ENCODE results near the gene PHETA1.
"Not testable (repeated sequence)": the region's sequence is repeated elsewhere in the genome, so short reads cannot be mapped to it uniquely, and the experiment has no call there.

PHETA1 gene

DNA sequence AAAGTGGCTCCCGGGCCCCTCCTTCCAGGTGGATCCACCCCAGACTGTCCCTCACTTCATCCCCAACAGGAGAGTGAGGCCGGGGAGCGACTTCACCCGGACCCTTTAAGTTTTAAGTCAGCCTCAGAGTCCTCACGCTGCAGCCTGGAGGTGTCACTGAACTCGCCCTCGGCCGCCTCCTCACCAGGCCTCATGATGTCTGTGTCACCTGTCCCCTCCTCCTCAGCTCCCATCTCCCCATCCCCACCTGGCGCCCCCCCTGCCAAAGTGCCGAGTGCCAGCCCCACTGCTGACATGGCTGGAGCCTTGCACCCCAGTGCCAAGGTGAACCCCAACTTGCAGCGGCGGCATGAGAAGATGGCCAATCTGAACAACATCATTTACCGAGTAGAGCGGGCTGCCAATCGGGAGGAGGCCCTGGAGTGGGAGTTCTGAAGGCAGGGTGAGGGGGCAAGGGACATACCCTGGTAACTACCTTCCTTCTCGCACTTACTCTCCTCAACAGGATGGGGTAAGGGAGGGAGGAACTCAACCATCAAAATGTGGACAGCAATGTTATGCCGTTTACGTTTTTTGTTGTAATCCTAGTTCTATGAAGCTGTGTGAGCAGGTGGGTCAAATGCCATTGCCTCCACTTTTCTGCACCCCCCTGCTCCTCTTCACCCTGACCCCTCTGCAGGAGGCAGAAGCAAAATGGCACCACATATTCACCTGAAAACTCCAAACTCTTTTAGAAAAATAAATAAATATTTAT is 20.8 kb downstream of the PHETA1 start:
- no peak for DNase-seq

DNA sequence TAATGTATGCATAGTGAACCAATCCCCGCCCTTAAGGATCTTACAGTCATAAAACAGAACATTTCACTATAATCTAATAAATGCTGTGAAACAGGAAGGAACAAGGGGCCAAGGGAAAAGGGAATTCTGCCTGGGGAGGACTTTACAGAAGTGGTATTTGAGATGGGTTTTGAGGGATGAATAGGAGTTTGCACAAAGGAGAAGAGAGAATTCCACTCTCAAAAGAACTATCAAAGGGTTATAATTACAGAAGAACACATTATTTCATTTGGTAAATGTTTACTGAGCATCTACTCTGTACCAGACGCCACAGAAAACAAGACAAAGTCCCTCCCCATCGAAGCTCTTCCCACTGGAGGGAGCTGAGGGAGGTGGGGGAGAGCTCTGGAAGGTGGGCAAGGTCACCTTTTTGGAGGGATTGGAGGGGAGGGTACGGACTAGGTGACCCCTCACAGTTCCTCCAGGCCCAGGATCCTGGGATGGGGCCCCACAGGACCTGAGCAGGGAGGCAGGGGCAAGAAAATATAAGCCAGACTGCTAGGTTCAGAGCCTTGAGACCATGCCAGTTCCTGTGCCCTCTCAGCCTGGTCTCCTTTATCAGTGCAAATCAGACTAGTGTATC is 24.5 kb downstream of the PHETA1 start:
- DNase-seq = no peak

DNA sequence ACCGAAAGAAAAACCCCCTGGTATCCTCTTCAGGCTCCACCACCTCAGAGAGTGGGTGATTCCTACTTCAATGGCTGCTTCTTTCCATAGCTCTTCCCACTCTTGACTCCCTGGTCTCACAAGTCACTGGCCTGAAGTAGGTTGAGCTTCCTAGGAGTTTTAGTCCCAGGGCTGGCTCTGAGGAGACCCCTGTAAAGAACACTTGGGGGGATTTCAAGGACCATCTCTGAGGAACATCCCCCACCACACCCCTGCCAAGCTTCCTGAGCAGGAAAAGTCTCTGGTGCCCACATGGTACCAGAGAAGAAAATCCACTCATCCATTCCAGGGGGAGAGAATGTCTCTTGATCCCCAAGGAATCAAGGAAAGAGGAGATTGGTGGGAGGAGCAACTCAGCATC is 25.7 kb downstream of the PHETA1 start:
- no peak for DNase-seq

DNA sequence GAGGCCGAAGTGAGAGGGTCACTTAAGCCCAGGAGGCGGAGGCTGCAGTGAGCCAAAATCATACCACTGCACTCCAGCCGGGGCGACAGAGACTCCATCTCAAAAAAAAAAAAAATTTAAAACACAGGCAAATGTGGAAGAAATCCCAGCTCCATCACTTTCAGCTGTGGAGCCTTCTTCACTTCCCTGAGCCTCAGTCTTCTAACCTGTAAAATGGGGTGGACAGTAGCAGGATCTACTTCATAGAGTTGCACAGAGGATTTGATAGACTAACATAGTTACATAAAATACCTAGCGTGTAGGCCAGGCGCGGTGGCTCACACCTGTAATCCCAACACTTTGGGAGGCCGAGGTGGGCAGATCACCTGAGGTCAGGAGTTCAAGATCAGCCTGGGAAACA is 26.5 kb downstream of the PHETA1 start:
- no peak for DNase-seq

DNA sequence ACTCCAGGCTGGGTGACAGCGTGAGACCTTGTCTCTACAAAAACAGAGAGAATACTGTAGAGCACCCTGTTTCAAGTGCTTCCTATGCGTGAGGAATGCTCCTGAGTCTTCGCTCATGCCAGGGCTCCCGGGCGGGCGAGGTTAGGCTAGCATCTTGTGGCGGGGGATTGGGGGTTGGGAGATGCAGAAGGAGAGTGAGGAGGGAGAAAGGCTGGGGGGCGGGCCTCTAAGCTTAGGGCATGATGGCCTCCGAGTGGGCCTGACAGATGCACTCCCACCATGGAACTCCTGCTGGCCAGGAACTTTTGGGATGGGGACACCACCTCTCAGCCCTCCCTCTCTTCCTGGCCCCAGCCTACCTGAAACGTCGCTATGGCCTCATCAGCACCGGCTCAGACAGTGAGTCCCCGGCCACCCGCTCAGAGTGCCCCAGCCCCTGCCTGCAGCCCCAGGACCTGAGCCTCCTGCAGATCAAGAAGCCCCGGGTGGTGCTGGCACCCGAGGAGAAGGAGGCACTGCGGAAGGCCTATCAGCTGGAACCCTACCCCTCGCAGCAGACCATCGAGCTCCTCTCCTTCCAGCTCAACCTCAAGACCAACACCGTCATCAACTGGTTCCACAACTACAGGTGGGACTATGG is 27.3 kb downstream of the PHETA1 start:
- DNase-seq = no peak

DNA sequence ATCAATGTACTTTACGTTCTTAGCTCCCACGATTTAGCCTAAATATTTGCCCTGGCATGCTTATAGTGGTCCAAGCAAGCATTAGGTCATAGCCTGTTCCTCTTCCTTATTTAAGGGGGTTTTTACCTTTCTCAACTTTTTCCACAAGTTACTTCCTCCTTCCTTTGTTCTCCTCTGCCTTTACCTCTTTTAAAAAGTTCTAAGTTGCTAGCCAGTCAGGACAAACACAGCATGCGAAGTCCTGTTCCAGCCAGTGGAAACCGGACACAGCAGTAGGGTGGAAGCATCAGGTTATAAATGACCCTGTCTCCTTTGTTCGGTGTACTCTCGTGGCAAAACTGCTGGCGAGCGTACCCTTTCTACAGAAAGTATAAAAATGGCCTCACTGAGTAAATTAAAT is 28.2 kb downstream of the PHETA1 start:
- not testable (repeated sequence) for DNase-seq

DNA sequence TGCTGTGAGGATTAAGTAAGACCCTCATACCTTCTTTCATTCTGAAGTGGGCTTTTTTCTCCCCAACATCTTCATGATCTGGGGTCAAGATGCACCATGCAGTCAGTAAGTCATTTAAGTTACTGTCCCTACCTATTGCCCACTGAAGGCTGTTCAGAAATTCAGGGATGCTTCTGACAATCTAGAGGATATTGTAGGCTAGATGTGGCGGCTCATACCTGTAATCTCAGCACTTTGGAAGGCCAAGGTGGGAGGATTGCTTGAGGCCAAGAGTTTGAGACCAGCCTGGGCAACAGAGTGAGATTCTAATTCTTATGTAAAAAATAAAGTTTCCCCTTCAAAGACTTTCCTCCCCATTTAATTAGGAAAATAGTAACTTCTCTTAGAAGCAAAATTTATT is 28.7 kb downstream of the PHETA1 start:
- no peak for DNase-seq

DNA sequence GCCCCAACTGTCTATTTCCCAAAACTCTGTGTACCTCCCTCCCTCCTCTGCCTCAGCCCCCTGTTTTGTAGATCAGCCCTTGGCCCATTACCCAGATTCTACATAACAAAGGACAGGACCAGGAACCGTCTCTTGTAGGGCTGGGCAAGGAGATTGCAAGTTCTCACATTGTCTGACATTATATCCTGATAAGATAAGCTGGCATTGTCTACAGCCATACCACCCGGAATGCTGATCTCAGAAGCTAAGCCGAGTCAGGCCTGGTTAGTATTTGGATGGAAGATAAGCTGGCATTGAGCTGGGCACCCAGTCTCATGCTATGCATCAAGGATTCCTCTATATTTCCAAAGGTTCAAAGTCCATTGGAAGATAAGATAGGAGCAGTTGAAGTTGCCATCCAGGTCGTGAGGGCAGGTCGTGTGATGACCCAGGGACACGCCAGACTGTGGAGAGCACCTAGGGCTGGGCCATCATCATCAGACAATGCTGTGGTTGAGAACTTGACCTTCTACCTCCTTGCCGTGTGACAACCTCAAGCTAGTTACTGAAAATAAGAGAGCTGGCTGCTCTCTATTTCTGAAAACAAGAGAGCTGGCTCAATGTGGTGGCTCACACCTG is 29.5 kb downstream of the PHETA1 start:
- DNase-seq = no peak

DNA sequence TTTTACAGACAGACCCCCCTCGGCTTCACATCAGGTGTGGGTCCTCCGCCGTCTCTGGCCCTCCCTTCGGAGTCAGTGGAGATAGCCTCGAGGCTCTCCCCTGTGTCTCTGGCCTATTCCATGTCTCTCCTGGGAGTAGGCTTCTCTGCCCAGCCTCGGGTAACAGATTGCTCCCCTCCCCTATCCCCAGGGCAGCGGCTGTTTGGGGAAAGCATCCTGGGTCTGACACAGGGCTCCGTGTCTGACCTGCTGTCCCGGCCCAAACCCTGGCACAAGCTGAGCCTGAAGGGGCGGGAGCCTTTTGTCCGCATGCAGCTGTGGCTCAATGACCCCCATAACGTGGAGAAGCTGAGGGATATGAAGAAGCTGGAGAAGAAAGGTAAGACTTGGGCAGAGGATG is 30.8 kb downstream of the PHETA1 start:
- DNase-seq = no peak

DNA sequence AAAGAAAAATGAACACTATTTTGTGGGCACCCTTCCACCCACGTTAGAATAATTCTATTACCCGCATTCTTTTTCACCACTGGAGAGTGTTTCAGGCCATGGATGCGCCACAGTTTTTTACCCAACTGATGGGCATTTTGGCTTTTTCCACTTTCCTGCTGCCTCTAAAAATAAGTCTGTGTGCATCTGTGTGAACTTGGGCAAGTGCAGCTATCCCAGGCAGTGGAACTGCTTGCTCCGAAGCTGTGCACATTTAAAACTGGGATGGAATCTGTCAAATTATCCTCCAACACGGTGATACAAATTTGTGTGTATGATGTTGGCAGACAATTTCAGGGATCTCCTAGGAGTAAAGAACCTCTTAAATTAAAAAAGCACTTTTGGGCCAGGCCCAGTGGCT is 31.5 kb downstream of the PHETA1 start:
- no peak for DNase-seq

DNA sequence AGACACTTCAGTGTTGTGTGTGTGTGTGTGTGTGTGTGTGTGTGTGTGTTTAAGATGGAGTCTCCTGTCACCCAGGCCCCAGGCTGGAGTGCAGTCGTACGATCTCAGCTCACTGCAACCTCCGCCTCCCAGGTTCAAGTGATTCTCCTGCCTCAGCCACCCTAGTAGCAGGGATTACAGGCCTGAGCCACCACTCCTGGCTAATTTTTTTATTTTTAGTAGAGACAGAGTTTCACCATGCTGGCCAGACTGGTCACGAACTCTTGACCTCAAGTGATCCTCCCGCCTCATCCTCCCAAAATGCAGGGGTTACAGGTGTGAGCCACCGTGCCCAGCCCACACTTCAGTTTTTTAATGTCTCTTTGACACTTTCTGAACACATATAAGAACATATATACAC is 32.5 kb downstream of the PHETA1 start:
- not testable (repeated sequence) for DNase-seq

DNA sequence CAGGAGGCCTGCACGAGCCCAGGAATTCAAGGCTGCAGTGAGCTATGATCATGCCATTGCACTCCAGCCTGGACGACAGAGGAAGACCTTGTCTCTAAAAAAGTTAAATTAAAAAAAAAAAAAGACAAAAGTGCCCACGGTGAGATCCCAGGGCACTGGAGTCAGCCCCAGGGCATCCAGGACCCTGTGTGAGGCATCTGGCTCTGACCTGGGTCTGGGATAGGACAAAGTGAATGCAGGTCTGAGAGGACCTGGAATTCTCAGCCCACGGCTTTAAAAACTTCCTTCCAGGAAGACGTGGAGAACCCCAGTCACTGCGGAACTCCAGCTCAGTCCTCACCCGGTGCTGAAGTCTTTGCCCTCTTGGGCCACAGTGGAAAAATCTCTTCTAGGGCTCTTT is 33.1 kb downstream of the PHETA1 start:
- no peak for DNase-seq

DNA sequence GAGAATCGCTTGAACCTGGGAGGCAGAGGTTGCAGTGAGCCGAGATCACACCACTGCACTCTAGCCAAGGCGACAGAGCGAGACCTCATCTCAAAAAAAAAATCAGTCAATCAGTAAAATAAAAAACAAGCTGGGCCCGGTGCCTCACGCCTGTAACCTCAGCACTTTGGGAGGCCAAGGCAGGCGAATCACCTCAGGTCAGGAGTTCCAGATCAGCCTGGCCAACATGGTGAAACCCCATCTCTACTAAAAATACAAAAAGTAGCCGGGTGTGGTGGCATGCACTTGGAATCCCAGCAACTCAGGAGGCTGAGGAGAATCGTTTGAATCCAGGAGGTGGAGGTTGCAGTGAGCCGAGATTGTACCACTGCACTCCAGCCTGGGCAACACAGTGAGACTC is 33.6 kb downstream of the PHETA1 start:
- DNase-seq = not testable (repeated sequence)

DNA sequence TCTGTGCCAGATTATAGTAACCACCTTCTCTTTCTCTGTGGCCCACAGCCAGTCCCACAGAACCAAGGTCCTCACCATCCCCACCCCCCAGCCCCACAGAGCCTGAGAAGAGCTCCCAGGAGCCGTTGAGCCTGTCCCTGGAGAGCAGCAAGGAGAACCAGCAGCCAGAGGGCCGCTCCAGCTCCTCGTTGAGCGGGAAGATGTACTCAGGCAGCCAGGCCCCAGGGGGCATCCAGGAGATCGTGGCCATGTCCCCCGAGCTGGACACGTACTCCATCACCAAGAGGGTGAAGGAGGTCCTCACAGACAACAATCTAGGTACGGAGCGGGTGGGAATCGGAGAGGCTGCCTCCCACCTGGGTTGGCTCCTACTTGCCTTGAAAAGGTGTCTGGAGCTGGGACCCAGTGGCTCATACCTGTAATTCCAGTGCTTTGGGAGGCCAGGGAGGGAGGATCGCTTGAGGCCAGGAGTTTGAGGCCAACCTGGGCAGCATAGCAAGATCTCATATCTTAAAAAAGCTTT is 34.4 kb downstream of the PHETA1 start:
- no peak for DNase-seq

DNA sequence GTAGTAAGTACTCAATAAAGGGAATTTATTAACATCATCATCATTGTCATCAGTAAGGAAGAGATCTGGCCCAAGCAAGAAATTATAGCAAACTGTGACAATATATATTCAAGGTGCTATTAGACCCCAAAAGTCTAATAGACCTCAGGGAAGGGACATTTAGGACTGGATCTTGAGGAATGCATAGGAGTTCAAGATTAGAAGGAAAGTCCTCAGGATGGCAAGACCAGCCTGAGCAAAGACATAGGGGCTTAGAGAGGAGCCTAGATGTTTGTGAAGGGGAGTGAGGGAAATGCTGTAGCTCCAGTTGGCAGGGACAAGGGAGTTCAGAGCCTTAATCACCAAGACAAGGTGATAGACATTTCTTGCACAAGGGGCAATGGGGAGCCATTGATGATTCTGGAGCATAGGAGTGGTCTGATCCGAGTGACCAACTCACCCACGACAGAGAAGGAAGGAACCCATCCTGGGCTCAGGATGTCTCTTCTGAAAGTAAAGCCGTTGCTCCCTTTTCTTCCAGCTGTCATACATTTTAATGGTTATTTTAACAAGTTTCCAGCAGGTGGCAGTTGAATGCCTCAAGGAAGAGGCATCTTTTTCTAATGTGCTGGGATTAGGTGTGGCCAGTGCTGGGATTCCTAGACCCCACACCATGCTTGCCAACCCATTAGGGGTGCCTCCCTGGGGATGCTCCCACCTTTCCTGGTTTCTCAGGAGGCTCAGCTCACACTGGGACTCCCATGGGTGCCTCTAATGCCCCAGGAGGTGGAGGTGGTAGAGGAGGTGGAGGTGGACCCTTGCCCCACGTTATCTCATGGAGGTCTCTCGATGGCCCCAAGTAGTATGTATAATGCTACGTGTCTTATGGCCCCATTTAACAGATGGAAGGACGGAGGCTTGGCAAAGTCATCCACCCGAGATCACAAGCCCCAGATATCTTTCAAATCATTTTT is 37.8 kb downstream of the PHETA1 start:
- no peak for DNase-seq

DNA sequence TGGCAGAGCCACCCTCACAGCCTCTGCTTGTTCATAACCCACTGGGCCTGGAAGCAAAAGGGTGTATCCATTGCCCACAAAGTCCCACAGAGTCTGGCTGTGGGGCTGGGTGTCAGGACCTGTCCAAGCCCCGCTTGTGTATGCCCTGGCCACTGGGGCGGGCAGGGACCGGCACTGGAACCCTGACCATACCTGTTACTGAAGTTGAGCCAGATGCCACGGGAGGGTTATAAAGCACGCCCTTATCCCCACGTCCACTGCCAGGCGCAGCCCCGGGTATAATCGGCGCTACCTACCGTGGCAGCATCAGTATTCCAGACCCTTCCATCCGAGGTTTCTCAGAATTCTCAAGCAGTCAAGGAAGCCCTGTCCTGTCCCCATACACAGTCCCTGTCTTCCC is 40.8 kb downstream of the PHETA1 start:
- DNase-seq = no peak

DNA sequence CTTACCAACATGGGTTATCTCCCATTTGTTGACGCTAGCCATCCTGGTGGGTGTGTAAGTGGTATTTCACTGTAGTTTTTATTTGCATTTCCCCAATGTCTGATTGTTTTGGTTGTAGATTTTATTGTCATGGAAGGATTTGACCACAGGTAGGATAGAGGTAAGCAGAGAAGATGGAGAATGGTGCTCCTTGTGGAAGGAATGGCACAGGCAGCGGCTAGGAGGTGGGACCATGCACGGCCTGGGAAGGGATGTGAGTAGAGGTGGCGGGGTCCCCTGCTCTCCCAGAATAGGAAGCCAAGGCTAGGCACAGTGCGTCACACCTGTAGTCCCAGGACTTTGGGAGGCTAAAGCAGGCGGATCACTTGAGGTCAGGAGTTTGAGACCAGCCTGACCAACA is 41.4 kb downstream of the PHETA1 start:
- DNase-seq = no peak

DNA sequence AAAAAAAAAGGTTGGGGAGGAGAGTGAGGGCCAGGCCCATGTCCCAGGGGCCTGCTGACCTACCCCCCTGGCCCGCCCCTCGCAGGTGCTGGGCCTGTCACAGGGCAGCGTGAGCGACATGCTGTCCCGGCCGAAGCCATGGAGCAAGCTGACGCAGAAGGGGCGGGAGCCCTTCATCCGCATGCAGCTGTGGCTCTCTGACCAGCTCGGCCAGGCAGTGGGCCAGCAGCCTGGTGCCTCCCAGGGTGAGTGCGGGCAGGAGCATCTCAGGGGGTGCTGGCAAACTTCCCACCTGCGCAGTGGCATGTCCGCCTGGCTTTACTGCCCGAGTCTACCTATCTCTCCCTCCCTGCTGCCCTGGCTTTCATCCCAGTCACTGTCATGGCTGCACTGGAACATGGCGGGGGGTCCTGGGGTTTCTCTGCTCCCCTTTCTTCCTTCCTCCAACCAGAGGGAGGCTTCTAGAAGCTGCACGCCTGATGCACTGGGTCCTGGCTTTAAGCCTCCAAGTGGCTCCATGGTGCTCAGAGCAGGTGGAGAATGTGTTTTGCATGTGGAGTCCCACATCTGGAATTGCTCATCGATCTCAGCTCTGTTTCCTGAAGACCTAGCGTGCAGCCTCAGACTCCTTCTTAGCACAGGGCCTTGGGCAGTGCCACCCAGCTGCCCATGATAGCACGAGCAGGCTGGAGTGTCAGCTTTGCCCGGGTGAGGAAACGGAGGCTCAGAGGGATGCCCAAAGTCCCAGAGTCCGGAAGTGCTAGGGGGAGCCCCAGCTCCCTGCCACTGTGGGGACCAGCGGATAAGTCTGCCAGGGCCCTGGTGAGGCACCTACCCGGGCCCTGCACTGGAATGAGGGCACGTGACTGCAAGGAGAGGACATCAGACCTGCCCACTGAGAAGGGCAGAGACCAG is 46.3 kb downstream of the PHETA1 start:
- DNase-seq = no peak

DNA sequence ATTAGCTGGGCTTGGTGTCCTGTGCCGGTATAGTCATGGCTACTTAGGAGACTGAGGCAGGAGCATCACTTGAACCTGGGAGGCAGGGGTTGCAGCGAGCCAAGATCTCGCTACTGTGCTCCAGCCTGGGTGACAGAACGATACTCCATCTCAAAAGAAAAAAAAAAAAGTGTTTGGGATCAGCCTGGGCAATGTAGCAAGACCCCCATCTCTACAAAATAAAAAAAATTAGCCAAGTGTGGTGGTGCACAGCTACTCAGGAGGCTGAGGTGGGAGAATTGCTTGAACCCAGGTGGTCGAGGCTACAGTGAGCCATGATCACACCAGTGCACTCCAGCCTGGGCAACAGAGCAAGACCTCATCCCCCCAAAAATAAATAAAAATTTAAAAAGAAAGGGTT is 47.6 kb downstream of the PHETA1 start:
- no peak for DNase-seq

DNA sequence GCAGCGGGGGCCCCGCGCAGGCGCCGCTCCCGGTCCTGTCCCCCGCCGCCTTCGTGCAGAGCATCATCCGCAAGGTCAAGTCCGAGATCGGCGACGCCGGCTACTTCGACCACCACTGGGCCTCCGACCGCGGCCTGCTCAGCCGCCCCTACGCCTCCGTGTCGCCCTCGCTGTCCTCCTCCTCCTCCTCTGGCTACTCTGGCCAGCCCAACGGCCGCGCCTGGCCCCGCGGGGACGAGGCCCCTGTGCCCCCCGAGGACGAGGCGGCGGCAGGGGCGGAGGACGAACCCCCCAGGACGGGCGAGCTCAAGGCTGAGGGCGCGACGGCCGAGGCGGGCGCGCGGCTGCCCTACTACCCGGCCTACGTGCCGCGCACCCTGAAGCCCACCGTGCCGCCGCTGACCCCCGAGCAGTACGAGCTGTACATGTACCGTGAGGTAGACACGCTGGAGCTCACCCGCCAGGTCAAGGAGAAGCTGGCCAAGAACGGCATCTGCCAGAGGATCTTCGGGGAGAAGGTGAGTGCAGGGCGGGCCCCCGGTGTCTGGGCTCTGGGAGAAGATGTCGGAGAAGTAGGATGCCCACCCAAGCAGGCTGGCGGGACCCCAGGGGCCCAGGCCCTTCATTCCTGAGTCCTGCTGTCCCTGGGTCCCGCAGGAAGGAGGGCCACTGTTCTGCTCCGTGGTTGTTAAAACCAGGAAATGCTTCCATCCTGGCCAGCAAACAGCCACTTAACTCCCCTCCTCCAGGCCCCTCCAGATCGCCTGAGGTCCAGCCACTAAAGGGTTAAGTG is 48.4 kb downstream of the PHETA1 start:
- no peak for DNase-seq

All from NCI-H1048 (cell line).